NK-92 (cell line): Measurements from ENCODE around the gene NTRK3.
"Not testable (repeated sequence)": the region's sequence is repeated elsewhere in the genome, so short reads cannot be mapped to it uniquely, and the experiment has no call there.

ENCODE experiments used
- DNase-seq: peaks from one replicate; lab custom pipeline; 2025; ENCODE audit not compliant: unreplicated experiment; lab: John Stamatoyannopoulos, UW

Gene NTRK3

GRCh38 chr15:87846746-87847145 is 409.8 kb downstream of the NTRK3 start:
- no peak for DNase-seq

DNA sequence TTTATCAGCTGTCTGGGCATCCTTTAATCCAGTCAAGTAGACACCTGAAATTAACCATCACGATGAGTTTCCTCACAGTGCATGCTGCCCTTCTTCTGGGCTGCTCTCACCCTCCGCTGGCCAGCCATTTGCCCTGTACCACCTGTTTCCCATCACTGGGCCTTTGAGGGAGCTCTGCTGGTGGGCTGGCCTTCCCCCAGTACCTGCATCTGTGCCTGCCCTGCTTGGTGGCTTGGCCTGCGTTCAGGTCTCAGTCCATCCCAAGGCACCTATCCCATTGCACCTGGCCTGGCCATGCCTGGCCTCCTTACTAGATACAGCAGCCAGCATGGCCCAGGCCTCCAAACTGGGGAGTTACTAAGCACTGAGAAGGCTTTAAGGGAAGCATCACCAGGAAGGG is 413.2 kb downstream of the NTRK3 start:
- DNase-seq, result no peak

DNA sequence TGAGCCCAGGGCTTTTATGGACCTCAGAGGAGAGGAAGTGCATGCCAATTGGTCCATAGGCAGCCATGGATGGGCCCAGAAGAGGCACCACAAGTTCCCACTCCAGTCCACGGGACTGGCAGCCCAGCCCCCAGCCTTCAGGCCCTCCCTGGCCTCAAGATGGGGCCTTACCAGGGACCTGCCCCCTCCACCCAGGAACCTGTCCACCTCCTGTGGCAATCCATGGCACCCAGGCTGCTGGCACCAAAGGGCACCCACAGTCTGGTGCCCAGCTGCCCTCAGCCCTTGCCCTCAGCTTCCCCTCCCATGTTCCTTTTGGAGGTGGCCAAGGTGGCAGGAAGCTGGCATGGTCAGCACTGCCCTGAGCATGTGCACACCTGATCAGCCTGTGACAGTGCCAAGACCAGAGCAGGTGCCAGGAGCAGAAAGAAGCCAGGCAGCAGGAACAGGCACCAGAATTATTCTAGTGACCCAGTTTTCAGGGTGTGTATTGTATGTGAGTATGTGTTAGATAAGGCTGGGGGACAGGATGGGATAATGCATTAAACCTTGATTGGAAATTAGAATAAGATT is 415.0 kb downstream of the NTRK3 start:
- DNase-seq, result no peak

GRCh38 chr15:87835830-87836229 is 420.7 kb downstream of the NTRK3 start:
- not testable (repeated sequence) for DNase-seq

- DNase-seq, result not testable (repeated sequence)
Measured at GRCh38 chr15:87833333-87833732, 423.2 kb downstream of the NTRK3 start.

DNA sequence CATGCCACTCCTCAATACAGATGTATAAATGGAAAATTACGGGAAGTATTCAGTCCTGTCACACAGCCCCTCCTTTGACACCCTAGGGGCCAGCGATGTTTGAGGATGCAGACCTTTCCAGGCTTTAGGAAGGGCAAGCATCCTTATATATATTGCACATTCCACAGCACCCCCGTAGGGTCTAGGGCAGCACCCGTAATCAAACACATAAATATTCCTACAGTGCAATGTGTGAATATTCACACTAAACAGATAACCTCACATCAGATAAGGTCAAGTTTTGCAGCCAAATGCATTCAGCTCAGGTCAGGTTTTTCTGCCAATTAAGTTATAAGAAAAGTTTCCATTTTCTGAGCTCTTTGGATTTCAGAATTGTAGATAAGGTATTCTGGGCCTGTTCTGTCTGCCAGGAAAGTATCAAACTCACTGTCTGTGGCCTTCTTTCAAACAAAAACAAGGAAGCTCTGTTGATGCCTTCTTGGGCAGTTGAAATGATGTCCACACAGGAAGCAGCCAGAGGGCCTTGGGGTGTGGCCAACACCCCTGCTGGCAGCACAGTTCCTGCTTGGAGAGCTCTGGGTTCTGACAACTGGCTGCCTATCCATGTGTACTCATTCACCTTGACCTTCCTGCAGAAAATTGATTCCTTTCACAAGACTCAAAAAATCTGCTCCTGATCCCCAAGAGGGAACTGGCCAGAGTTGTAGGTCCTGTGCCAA is 427.0 kb downstream of the NTRK3 start:
- no peak for DNase-seq

GRCh38 chr15:87828608-87829007 is 427.9 kb downstream of the NTRK3 start:
- no peak for DNase-seq

DNA sequence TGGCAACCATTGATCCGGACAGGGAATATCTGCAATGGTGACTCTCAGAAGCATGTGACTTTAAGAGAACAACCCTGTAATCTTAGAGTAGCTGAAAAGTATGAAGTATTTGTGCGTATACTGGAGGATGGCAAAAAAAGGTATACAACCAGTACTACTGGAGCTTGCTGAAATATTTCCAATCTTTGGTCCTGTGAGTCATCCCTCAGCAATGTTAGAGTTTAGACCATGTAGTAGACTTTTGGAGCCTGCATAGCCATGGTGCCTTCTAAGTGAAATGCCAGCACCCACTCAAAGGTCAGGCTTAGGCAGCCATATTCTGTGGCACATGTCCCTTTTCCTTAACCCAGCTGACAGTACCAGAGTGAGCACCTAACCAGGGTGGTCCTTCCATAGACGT is 429.4 kb downstream of the NTRK3 start:
- no peak for DNase-seq

DNA sequence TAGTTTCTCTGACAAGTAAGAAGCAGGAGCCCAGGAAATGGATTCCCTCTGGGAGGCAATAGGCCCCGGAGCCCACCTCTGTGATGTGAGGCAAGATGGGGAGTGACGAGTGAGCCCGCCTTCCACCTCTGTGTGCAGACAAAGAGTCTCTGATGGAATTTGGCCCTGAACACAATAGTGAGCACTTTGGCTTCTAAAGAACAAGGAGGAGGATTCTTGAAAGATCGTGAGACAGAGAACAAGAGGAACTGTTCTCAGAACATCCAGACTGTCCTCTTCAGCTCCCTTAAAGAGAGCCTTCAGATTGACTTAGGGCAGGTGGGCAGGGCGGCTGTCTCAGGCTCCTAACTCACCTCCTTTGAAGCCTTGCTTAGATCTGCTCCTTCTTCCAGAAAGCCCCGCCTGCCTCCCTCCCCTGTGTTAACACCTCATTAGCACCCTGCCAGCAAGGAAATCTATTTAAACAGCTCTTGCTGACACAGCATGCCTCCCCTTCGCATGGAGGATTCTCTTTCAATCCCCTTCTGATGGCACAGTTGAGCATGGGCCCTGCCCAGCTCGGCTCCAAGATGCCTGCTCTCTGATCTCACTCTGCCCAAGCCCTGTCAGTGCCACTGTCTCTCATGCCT is 430.3 kb downstream of the NTRK3 start:
- DNase-seq, result no peak

DNA sequence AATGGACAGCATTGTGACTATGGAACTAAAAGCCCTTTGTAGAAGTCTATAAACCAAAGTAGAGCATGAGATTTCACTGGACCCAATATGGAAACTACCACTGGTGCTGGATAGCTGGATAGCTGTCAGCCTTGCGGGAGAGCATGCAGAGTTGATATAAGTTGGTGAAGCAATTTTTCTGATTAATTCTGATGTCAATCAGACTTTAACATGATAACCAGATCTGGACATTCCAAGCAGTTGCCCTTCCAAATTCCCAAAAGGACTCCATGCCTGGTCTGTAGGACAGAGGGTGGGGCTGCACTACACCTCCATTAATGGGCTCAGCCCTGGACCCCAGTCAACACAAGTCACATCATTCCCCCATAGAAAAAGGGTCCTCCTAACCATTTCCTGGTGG is 437.8 kb downstream of the NTRK3 start:
- DNase-seq, result no peak

DNA sequence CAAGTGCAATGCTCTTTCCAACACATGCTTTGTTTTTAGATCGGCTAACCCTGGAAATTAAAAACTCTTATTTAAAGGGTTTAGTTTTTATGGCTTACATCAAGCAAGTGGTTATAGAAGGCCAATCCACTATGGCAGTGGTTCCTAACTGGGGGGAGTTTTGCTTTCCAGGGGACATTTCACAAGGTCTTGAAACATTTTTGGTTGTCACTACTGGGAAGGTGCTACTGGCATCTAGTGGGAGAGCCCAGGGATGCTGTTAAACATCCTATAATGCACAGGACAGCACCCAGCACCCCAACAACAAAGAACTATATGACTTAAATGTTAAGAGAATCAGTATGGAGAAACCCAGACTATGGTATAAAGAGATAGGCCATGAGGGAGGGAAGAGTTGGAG is 439.0 kb downstream of the NTRK3 start:
- DNase-seq, result no peak

DNA sequence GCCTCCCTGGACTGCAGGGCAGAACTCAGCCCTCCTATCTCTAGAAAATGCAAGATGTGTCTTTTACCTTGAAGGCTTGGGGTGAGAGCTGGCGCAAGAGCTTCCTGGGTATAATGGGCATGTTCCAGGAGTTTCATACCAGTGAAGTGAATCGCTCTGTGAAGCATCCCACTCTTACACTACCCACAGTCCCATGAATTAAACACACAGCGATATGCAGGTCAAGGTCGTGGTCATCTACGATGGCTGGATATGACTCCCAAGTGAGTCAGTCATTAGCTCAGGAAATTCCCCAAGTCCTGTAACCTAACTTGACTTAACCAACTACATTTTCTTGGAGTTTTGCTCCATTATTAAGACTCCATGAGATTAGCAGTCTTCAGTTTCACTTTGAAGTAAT is 439.7 kb downstream of the NTRK3 start:
- no peak for DNase-seq

- DNase-seq, result no peak
Measured at GRCh38 chr15:87816016-87816415, 440.5 kb downstream of the NTRK3 start.
